ENCODE data around the gene VPS9D1.

VPS9D1 gene

DNA sequence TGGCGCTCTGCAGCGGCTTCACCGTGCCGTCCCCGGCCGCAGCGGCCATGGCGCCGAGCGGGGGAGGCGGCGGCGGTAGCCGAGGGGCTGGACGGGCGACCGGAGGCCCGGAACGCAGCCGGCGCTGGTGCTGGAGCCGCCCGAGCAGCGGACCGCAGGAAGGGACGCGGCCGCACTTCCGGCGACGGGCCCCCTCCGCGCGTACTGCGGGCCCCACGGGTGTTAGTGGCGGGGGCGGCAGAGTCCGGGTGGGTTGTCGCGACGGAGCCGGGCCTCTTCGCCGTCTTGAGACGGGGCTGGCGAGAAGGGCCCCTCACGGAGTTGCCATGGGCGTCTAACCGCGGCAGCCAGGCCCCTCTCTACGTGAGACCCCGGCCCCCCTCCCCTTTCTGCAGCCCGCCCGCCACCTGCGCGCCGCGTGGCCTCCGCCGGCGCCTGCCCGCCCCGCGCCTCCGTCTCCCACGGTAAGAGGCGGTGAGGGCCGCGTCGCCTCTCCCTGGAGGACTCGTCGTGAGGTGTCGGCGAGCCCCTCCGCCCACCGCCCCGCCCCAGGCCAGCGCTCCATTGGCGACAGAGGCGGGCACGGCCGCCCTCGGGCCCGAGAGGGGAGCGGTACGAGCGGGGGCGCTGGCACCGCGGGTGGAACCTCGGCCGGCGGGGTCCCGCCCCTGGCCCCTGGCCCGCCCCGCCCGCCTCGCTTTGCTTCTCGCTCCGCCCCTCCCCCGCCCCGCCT lies at the start of gene VPS9D1, which contains the start of gene ZNF276:
Gene VPS9D1, minus strand, starts transcription at position 86 of the 733 bp plus-strand sequence. Its CDS starts 37 bp downstream, at position 49.
Gene ZNF276, plus strand, starts transcription at position 725 of the 733 bp plus-strand sequence. CDS start 104 bp downstream, outside the sequence.
- Mint-ChIP-seq H3K27me3 (no peaks in the 10 kb centered on the region), H3K36me3 (ENCODE audit: low read depth) (peaks cover 49% of the 10 kb centered on the region), H3K9me3 (no peaks in the 10 kb centered on the region), H3K27ac (peak within 1 kb of the TSS; percentile 94), H3K4me1 (ENCODE audit: low read depth) (peaks cover 52% of the 10 kb centered on the region), H3K4me3 (peak within 1 kb of the TSS; percentile 89)
- DNase-seq, result peak; percentile 92

GRCh38 chr16:89770367-89770766 lies 49.7 kb upstream of the VPS9D1 start:
- no peaks in the 10 kb centered on the region for H3K27me3 Mint-ChIP-seq
- H3K9me3 Mint-ChIP-seq, result no peaks in the 10 kb centered on the region
- no peak overlapping the region for H3K27ac Mint-ChIP-seq
- H3K4me1 Mint-ChIP-seq (ENCODE audit: low read depth), result peaks cover 13% of the 10 kb centered on the region
- no peak overlapping the region for H3K4me3 Mint-ChIP-seq
- H3K36me3 Mint-ChIP-seq (ENCODE audit: low read depth), result peaks cover 96% of the 10 kb centered on the region
- DNase-seq, result no peak

DNA sequence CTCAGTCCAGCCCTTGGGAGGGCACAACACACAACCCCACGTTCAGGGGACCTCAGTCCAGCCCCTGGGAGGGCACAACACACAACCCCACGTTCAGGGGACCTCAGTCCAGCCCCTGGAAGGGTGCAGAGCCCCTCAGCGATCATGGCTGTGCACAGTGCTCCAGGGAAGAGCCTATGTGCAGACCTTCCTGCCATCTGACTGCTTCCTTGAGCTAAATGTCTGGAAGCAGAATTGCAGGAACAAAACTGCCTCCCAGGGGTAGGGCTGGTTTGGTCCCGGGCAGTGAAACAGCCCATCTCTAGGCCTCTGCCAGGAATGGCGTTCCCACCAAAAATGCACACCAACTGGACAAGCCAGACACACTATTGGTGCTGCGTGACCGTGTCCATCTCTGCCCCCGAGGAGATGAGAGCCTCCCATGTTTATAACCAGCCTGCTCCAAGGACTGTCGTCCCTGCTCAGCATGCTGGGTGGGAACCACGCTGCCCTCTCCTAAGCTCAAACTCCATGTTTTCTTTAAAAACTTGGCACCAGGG lies 44.7 kb upstream of the VPS9D1 start:
- Mint-ChIP-seq H3K9me3 (no peaks in the 10 kb centered on the region), H3K36me3 (ENCODE audit: low read depth) (peaks cover 92% of the 10 kb centered on the region)

DNA sequence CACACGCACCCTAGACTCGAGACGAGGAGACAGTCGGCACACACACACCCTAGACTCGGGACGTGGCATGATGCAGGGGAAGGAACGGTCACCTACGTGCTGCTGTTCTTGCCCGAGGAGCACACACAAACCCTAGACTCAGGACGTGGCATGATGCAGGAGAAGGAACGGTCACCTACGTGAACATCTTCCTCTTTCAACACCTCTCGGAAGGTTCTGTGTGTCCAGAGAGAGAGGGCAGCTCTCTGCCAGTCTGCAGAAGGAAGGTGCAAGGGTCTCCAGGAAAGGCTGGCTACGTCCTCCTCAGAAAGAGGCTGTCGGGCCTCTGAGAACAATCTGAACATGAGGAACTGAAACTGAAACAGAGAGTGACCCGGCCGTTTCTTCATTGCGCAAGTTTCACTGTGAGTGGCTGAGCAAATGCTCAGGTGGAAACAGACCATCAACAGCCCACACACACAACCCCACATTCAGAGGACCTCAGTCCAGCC lies 44.1 kb upstream of the VPS9D1 start:
- Mint-ChIP-seq H3K36me3 (ENCODE audit: low read depth) (peaks cover 92% of the 10 kb centered on the region), H3K27ac (peak overlapping the region; percentile 77), H3K9me3 (no peaks in the 10 kb centered on the region), H3K4me1 (ENCODE audit: low read depth) (peaks cover 50% of the 10 kb centered on the region), H3K4me3 (peak overlapping the region; percentile 45), H3K27me3 (no peaks in the 10 kb centered on the region)
- peak; percentile 47 for DNase-seq

More for the DNA sequence above, 44.7 kb upstream of the VPS9D1 start:
- H3K27ac Mint-ChIP-seq, result peak overlapping the region; percentile 77
- DNase-seq, result no peak
- peaks cover 44% of the 10 kb centered on the region for H3K4me1 Mint-ChIP-seq (ENCODE audit: low read depth)
- H3K4me3 Mint-ChIP-seq, result no peak overlapping the region
- H3K27me3 Mint-ChIP-seq, result no peaks in the 10 kb centered on the region

DNA sequence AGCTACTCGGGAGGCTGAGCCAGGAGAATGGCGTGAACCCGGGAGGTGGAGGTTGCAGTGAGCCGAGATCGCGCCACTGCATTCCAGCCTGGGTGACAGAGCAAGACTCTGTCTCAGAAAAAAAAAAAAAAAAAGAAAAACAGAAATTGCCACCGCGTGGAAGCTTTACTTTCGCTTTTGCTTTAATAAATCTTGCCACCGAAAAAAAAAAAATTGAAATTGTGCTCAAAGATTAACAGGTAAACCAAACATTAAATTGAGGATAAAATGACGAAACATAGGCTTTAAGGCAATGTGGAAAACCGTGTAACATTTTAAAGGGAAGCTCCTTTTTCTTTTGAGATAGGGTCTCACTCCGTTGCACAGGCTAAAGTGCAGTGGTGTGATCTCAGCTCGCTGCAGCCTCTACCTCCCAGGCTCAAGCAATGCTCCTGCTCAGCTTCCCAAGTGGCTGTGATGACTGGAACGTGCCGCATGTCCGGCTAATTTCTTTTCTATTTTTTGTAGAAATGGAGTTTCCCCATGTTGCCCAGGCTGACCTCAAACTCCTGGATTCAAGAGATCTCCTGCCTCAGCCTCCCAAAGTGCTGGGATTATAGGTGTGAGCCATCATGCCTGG lies 40.7 kb upstream of the VPS9D1 start:
- Mint-ChIP-seq H3K36me3 (ENCODE audit: low read depth) (peaks cover 92% of the 10 kb centered on the region), H3K4me1 (ENCODE audit: low read depth) (peaks cover 42% of the 10 kb centered on the region), H3K27ac (peak overlapping the region; percentile 86), H3K27me3 (no peaks in the 10 kb centered on the region), H3K9me3 (no peaks in the 10 kb centered on the region), H3K4me3 (peak overlapping the region; percentile 73)
- DNase-seq, result no peak

GRCh38 chr16:89759746-89760340 lies 39.1 kb upstream of the VPS9D1 start:
- peak overlapping the region; percentile 86 for H3K27ac Mint-ChIP-seq

GRCh38 chr16:89749637-89750036 lies 28.9 kb upstream of the VPS9D1 start:
- no peak for DNase-seq
- H3K27me3 Mint-ChIP-seq, result no peaks in the 10 kb centered on the region
- H3K4me3 Mint-ChIP-seq, result no peak overlapping the region
- no peaks in the 10 kb centered on the region for H3K9me3 Mint-ChIP-seq
- peaks cover 90% of the 10 kb centered on the region for H3K36me3 Mint-ChIP-seq (ENCODE audit: low read depth)
- H3K4me1 Mint-ChIP-seq (ENCODE audit: low read depth), result peaks cover 10% of the 10 kb centered on the region
- no peak overlapping the region for H3K27ac Mint-ChIP-seq

More at GRCh38 chr16:89759746-89760340, 39.1 kb upstream of the VPS9D1 start:
- no peak for DNase-seq
- no peak overlapping the region for H3K4me3 Mint-ChIP-seq
- H3K27me3 Mint-ChIP-seq, result no peaks in the 10 kb centered on the region
- H3K36me3 Mint-ChIP-seq (ENCODE audit: low read depth), result peaks cover 94% of the 10 kb centered on the region
- no peaks in the 10 kb centered on the region for H3K9me3 Mint-ChIP-seq
- H3K4me1 Mint-ChIP-seq (ENCODE audit: low read depth), result peaks cover 33% of the 10 kb centered on the region

DNA sequence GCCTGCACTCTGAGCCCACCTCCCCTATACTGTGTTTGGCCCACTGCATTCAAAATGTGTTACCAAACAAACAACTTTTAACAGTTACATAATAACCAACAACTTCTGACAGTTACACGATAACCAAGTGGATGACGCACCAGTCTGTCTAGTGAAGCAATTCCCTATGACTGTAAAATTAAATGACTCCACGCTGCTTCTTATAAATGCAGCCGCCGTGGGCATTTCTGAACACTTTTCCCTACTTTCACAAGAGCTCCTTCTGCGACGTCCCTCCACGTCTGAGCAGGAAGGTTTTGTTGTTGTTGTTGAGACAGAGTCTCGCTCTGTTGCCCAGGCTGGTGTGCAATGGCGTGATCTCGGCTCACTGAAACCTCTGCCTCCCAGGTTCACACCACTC lies 28.2 kb upstream of the VPS9D1 start:
- Mint-ChIP-seq H3K4me3 (no peak overlapping the region), H3K4me1 (ENCODE audit: low read depth) (peaks cover 14% of the 10 kb centered on the region), H3K27me3 (no peaks in the 10 kb centered on the region), H3K9me3 (no peaks in the 10 kb centered on the region), H3K36me3 (ENCODE audit: low read depth) (peaks cover 90% of the 10 kb centered on the region), H3K27ac (no peak overlapping the region)
- DNase-seq, result no peak

DNA sequence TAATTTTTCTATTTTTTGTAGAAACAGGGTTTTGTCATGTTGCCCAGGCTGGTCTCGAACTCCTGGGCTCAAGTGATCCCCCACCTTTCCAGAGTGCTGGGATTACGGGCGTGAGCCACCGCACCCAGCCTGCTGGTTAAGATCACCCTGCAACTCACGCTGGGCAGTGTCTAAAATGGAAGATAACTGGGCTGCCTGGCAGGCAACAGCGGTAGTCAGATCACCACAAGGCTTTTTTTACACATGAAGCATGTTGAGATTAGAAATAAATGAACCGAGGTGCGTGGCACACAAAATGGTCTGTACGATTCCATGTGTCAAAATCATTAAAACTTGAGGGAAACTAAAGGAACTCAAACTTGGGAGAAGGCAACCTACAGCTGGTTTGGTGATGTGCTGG lies 27.4 kb upstream of the VPS9D1 start:
- Mint-ChIP-seq H3K27ac (no peak overlapping the region), H3K4me1 (ENCODE audit: low read depth) (peaks cover 15% of the 10 kb centered on the region), H3K36me3 (ENCODE audit: low read depth) (peaks cover 93% of the 10 kb centered on the region), H3K27me3 (no peaks in the 10 kb centered on the region), H3K4me3 (no peak overlapping the region), H3K9me3 (no peaks in the 10 kb centered on the region)
- DNase-seq, result no peak

- no peak overlapping the region for H3K27ac Mint-ChIP-seq
- no peak overlapping the region for H3K4me3 Mint-ChIP-seq
- no peaks in the 10 kb centered on the region for H3K27me3 Mint-ChIP-seq
- DNase-seq, result no peak
- no peaks in the 10 kb centered on the region for H3K9me3 Mint-ChIP-seq
- H3K4me1 Mint-ChIP-seq (ENCODE audit: low read depth), result peaks cover 24% of the 10 kb centered on the region
- peaks cover 91% of the 10 kb centered on the region for H3K36me3 Mint-ChIP-seq (ENCODE audit: low read depth)
Measured at GRCh38 chr16:89746043-89746442, 25.3 kb upstream of the VPS9D1 start.

- no peak for DNase-seq
- Mint-ChIP-seq H3K4me3 (no peak overlapping the region), H3K4me1 (ENCODE audit: low read depth) (peaks cover 22% of the 10 kb centered on the region), H3K27me3 (no peaks in the 10 kb centered on the region), H3K27ac (peak overlapping the region; percentile 59), H3K36me3 (ENCODE audit: low read depth) (peaks cover 91% of the 10 kb centered on the region), H3K9me3 (no peaks in the 10 kb centered on the region)
Measured at GRCh38 chr16:89744813-89745212, 24.1 kb upstream of the VPS9D1 start.

DNA sequence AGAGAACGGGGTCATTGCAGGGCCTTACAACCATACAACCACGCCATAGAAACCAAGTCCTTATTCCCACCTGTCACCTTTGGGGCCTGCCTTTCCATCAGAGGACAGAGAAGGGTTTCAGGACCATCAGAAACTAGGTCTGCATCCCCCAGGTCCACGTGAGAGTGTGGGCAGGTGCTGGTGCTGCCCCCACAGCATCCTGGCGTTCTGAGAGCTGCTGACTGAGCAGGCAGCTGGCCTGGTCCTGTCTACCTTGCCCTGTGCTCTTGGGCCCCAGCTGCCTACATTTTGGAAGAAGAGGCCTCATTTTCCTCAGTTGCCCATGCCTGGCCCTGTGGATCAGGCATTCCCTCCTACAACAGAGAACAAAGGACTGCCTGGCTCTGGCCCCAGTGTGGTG lies 22.2 kb upstream of the VPS9D1 start:
- H3K27ac Mint-ChIP-seq, result peak overlapping the region; percentile 83
- peaks cover 25% of the 10 kb centered on the region for H3K4me1 Mint-ChIP-seq (ENCODE audit: low read depth)
- H3K27me3 Mint-ChIP-seq, result no peaks in the 10 kb centered on the region
- no peak overlapping the region for H3K4me3 Mint-ChIP-seq
- no peak for DNase-seq
- H3K36me3 Mint-ChIP-seq (ENCODE audit: low read depth), result peaks cover 91% of the 10 kb centered on the region
- no peaks in the 10 kb centered on the region for H3K9me3 Mint-ChIP-seq

DNA sequence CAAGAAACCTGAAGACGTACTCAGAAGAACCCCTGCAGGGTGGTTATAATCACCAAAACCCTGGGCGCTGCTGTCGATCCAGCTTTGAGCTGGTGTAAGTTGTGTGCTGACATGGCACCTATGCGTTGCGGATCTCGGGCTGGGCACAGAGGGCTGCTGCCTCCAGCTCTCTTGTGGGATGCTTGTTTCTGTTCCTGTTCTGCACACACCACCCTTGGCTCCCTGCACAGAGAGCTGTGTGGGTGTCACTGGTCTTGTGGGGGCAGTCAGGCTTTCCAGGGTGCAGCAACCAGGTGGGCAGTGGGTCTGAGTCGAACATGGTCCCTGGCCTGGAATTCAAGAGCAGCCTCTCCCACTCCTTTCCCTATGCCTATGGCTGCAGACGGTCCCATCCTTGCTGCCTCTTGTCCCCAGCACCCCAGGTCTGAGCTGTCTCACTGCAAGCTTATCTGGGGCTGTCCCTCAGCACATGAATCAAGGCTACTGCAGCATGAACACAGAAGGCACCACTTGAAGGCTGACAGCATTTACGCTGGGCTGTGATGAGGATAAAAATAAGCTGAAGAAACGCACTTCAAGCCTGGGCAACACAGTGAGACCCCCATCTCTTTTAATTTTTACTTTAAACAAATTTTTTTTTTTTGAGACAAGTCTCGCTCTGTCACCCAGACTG lies 20.8 kb upstream of the VPS9D1 start:
- H3K4me3 Mint-ChIP-seq, result no peak overlapping the region
- H3K9me3 Mint-ChIP-seq, result no peaks in the 10 kb centered on the region
- no peak for DNase-seq
- H3K27me3 Mint-ChIP-seq, result no peaks in the 10 kb centered on the region
- peaks cover 93% of the 10 kb centered on the region for H3K36me3 Mint-ChIP-seq (ENCODE audit: low read depth)
- peaks cover 40% of the 10 kb centered on the region for H3K4me1 Mint-ChIP-seq (ENCODE audit: low read depth)
- peak overlapping the region; percentile 76 for H3K27ac Mint-ChIP-seq

GRCh38 chr16:89739383-89739782 lies 18.7 kb upstream of the VPS9D1 start:
- Mint-ChIP-seq H3K27ac (peak overlapping the region; percentile 84), H3K9me3 (no peaks in the 10 kb centered on the region), H3K4me3 (no peak overlapping the region), H3K27me3 (no peaks in the 10 kb centered on the region), H3K36me3 (ENCODE audit: low read depth) (peaks cover 98% of the 10 kb centered on the region), H3K4me1 (ENCODE audit: low read depth) (peaks cover 49% of the 10 kb centered on the region)
- no peak for DNase-seq
